ENCODE data around the gene GREB1L.

Gene GREB1L

DNA sequence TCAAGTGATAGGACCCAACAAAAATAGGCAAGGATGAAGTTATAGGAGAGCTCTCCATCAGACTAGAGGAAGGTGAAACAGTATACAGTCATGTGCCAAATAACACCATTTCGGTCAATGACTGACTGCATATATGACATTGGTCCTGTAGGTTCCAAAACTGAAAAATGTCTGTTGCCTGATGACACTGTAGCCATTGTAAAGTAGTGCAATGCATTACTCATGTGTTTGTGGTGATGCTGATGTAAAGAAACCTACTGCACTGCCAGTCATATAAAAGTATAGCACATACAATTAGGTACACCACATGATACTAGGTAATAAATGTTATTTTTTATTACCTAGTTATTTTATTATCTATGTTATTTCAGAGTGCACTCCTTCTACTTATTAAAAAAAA lies 147.9 kb downstream of the GREB1L start:
- TF ChIP-seq, protein P1, sequence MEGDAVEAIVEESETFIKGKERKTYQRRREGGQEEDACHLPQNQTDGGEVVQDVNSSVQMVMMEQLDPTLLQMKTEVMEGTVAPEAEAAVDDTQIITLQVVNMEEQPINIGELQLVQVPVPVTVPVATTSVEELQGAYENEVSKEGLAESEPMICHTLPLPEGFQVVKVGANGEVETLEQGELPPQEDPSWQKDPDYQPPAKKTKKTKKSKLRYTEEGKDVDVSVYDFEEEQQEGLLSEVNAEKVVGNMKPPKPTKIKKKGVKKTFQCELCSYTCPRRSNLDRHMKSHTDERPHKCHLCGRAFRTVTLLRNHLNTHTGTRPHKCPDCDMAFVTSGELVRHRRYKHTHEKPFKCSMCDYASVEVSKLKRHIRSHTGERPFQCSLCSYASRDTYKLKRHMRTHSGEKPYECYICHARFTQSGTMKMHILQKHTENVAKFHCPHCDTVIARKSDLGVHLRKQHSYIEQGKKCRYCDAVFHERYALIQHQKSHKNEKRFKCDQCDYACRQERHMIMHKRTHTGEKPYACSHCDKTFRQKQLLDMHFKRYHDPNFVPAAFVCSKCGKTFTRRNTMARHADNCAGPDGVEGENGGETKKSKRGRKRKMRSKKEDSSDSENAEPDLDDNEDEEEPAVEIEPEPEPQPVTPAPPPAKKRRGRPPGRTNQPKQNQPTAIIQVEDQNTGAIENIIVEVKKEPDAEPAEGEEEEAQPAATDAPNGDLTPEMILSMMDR (IDR thresholded peaks at IDR 0.05; ENCODE audit: low read depth, low read length): no peak
- H3K4me3 ChIP-seq (replicated peaks in 1 of 2; ENCODE audit: low read depth in 2 of 2, low read length in 2 of 2): no peak overlapping the region
- no peak for DNase-seq (ENCODE audit: low read depth in 2 of 2)

DNA sequence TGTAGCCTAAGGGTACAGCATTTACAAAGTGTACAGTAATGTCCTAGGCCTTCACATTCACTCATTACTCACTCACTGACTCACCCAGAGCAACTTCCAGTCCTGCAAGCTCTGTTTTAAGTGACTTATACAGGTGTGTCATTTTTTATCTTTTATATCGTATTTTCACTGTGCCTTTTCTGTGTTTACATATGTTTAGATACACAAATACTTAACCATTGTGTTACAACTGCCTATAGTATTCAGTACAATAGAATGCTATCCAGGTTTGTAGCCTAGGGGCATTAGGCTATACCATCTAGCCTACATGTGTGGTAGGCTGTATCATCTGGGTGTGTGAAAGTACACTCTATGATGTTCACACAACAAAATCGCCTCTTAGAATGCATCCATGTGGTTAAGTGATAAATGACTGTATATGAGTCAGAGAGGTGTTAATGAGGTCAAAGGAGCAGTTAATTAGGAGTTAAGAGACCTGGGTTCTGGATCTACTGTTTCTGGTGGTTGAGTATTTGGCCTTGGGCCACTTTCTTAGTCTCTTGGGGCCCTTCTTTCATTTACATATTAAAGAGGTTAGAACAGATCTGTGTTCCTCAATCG lies 149.1 kb downstream of the GREB1L start:
- no peak overlapping the region for H3K4me3 ChIP-seq (replicated peaks in 1 of 2; ENCODE audit: low read depth in 2 of 2, low read length in 2 of 2)
- TF ChIP-seq, protein P1 (IDR thresholded peaks at IDR 0.05; ENCODE audit: low read depth, low read length): no peak
- DNase-seq (ENCODE audit: low read depth in 2 of 2): peak in 1 of 2 donors; percentile 86

- peak; percentile 16 to 40 for DNase-seq (ENCODE audit: low read depth in 2 of 2)
- no peak overlapping the region for H3K4me3 ChIP-seq (replicated peaks in 1 of 2; ENCODE audit: low read depth in 2 of 2, low read length in 2 of 2)
- TF ChIP-seq, protein P1 (IDR thresholded peaks at IDR 0.05; ENCODE audit: low read depth, low read length): no peak
Measured at GRCh38 chr18:21393986-21394385, 152.0 kb downstream of the GREB1L start.

GRCh38 chr18:21398121-21398520 lies 156.1 kb downstream of the GREB1L start:
- no peak overlapping the region for H3K4me3 ChIP-seq (replicated peaks in 1 of 2; ENCODE audit: low read depth in 2 of 2, low read length in 2 of 2)
- no peak for DNase-seq (ENCODE audit: low read depth in 2 of 2)
- TF ChIP-seq, protein P1 (IDR thresholded peaks at IDR 0.05; ENCODE audit: low read depth, low read length): no peak

DNA sequence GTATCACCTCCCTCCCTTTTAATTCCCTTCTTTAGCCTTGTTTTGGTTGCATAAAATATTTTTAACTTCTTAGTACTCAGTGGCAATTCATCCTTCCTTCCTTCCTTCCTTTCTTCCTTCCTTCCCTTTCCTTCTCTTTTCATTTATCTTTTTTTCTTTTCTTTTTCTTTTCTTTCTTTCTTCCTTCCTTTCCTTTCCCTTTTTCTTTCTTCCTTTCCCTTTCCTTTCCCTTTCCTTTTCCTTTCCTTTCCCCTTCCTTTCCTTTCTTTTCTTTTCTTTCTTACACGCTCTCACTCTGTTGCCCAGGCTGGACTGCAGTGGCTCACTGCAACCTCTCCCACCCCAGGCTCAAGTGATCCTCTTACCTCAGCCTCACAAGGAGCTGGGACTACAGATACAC lies 160.2 kb downstream of the GREB1L start:
- no peak for DNase-seq (ENCODE audit: low read depth in 2 of 2)
- TF ChIP-seq, protein P1 (IDR thresholded peaks at IDR 0.05; ENCODE audit: low read depth, low read length): no peak

GRCh38 chr18:21404426-21404825 lies 162.4 kb downstream of the GREB1L start:
- TF ChIP-seq, protein P1 (IDR thresholded peaks at IDR 0.05; ENCODE audit: low read depth, low read length): no peak
- no peak for DNase-seq (ENCODE audit: low read depth in 2 of 2)
- no peak overlapping the region for H3K4me3 ChIP-seq (replicated peaks in 1 of 2; ENCODE audit: low read depth in 2 of 2, low read length in 2 of 2)

More for the DNA sequence above, 160.2 kb downstream of the GREB1L start:
- H3K4me3 ChIP-seq (replicated peaks in 1 of 2; ENCODE audit: low read depth in 2 of 2, low read length in 2 of 2): no peak overlapping the region

DNA sequence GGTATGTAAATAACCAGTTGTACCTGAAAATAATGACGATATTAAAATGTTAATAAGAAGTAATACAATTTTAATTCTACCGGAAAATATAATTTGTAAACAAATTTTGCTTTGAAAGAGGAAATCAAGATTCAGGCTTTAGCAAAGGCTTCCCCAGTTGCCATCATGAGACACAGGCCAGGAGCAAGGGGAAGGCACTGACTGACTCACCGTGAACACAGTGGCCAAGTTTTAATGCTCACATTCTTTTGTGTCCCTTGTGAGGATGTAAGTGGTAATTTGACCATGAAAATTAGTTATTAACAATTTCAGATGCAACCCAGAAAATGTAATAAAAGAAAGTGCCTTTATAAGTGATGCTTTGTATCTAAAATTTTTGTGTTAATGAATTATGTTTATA lies 164.1 kb downstream of the GREB1L start:
- TF ChIP-seq, protein P1 (IDR thresholded peaks at IDR 0.05; ENCODE audit: low read depth, low read length): no peak
- H3K4me3 ChIP-seq (replicated peaks in 1 of 2; ENCODE audit: low read depth in 2 of 2, low read length in 2 of 2): no peak overlapping the region
- peak in 1 of 2 donors; percentile 43 for DNase-seq (ENCODE audit: low read depth in 2 of 2)
